HepG2 (cell line): ENCODE data around the gene JAKMIP2. TPM values are rescaled to one million over a fixed set of nuclear protein-coding genes. Genes with fewer than 3 reads are reported as not detected.

Experiments
- ATAC-seq: fragments of 200-7000 bp; cut with Tn5 transposase; 3 replicates; pipeline ENCODE4 v1.9.1; 2020; ENCODE audit warnings: mild to moderate bottlenecking, moderate library complexity
- BruUV-seq: library from RNA; stranded (reverse); fragments of 400-500 nt; replicated peaks from 2 replicates; lab custom pipeline; 2021; lab: Mats Ljungman, UMichigan
- CTCF ChIA-PET: fragments of 300-600 bp; formaldehyde crosslinking; extraction: SDS; loops from one replicate; lab custom pipeline; 2021; ENCODE audit warnings: low total read pairs, inconsistent platforms, low intra/inter-chr PET ratio; lab: Yijun Ruan, JAX
- POLR2A ChIA-PET: fragments of 350-600 bp; sonication (Branson Sonifier 250); formaldehyde crosslinking; loops from one replicate; lab custom pipeline; 2020; ENCODE audit warnings: antibody characterized with exemption, inconsistent platforms; lab: Yijun Ruan, JAX
- DNase-seq: peaks from one replicate; pipeline ENCODE4 v3.0.0-alpha.2; 2015; ENCODE audit warnings: low spot score
- FAIRE-seq: peaks from 3 replicates; lab custom pipeline; 2011; peaks lifted over from hg19 to GRCh38; lab: Jason Lieb, UNC
- H2AFZ ChIP-seq: one replicate; pipeline ENCODE4 v1.6.1; 2011; ENCODE audit warnings: low read length, inconsistent platforms
- H3K27ac ChIP-seq: fragments of 300-600 bp; 3 replicates; pipeline ENCODE4 v1.8.0; 2011; ENCODE audit warnings: mixed run types, mild to moderate bottlenecking, mixed read lengths, low read length, inconsistent platforms; ENCODE audit not compliant: insufficient read depth; ENCODE audit errors: extremely low read length
- H3K27me3 ChIP-seq, 2 experiments: fragments of 200-600 bp in 1 of 2; 2 replicates in 1 of 2; 3 replicates in 1 of 2; pipeline versions ENCODE4 v1.6.0 to v1.8.0; 2011; ENCODE audit warnings: low read length in 2 of 2, mild to moderate bottlenecking in 2 of 2, moderate library complexity in 2 of 2, inconsistent platforms in 1 of 2; ENCODE audit not compliant: insufficient read depth in 2 of 2, control insufficient read depth in 1 of 2
- H3K36me3 ChIP-seq, 2 experiments: fragments of 200-600 bp in 1 of 2; replicated peaks in 1 of 2; 2 replicates in 1 of 2; 3 replicates in 1 of 2; pipeline versions ENCODE4 v1.5.1 to v1.8.0; 2011; ENCODE audit warnings: low read length in 2 of 2, inconsistent platforms in 1 of 2; ENCODE audit not compliant: insufficient read depth in 2 of 2, control insufficient read depth in 1 of 2
- H3K4me1 ChIP-seq: 2 replicates; pipeline ENCODE4 v1.5.1; 2012; ENCODE audit warnings: low read length, inconsistent platforms; ENCODE audit not compliant: insufficient read depth
- H3K4me2 ChIP-seq: 2 replicates; pipeline ENCODE4 v1.6.0; 2011; ENCODE audit warnings: low read depth, low read length, inconsistent platforms
- H3K4me3 ChIP-seq, 3 experiments: fragments of 200-600 bp in 1 of 3; sonication (generic), shearing (Covaris generic) in 1 of 3; replicated peaks in 1 of 3; 2 replicates each; pipeline ENCODE4 v1.5.1; 2011 to 2016; ENCODE audit warnings: low read length in 3 of 3, inconsistent platforms in 2 of 3, low read depth in 2 of 3, mild to moderate bottlenecking in 2 of 3, control low read depth in 1 of 3, mixed read lengths in 1 of 3; ENCODE audit not compliant: insufficient read depth in 1 of 3
- H3K79me2 ChIP-seq: one replicate; pipeline ENCODE4 v1.6.1; 2011; ENCODE audit warnings: low read length, inconsistent platforms; ENCODE audit not compliant: insufficient read depth
- H3K9ac ChIP-seq: 2 replicates; pipeline ENCODE4 v1.6.0; 2011; ENCODE audit warnings: mild to moderate bottlenecking, low read depth, low read length, inconsistent platforms; ENCODE audit not compliant: insufficient read depth
- H3K9me3 ChIP-seq: 2 replicates; pipeline ENCODE4 v1.5.1; 2012; ENCODE audit warnings: mild to moderate bottlenecking, low read length
- H4K20me1 ChIP-seq: 2 replicates; pipeline ENCODE4 v1.6.0; 2011; ENCODE audit warnings: inconsistent platforms, mild to moderate bottlenecking, low read length, moderate library complexity; ENCODE audit not compliant: insufficient read depth
- BCL6 ChIP-seq: IDR thresholded peaks from 2 replicates; pipeline ENCODE4 v1.6.1; 2016; ENCODE audit warnings: missing genetic modification reagents, missing compliant biosample characterization
- EP300 ChIP-seq, 3 experiments: sonication (generic) in 1 of 3; formaldehyde crosslinking in 1 of 3; IDR thresholded peaks; 2 replicates each; pipeline versions ENCODE4 v1.5.1 to v1.6.1; 2011 to 2020; ENCODE audit warnings: low read depth in 2 of 3, low read length in 2 of 3, borderline replicate concordance in 1 of 3, improper control_type of control experiment in 1 of 3, mild to moderate bottlenecking in 1 of 3, missing genetic modification reagents in 1 of 3, moderate library complexity in 1 of 3
- FLYWCH1 ChIP-seq: sonication (generic); formaldehyde crosslinking; IDR thresholded peaks from 2 replicates; pipeline ENCODE4 v1.8.1; 2023; ENCODE audit warnings: mild to moderate bottlenecking, missing genetic modification reagents
- GABPB1 ChIP-seq: IDR thresholded peaks from 2 replicates; pipeline ENCODE4 v1.6.1; 2016; ENCODE audit warnings: mild to moderate bottlenecking, missing genetic modification reagents, moderate library complexity, missing compliant biosample characterization
- NR2F2 ChIP-seq: IDR thresholded peaks from 2 replicates; pipeline ENCODE4 v1.6.1; 2012; ENCODE audit warnings: low read depth, inconsistent platforms, borderline replicate concordance
- SMARCC2 ChIP-seq: fragments of 450-650 bp; IDR thresholded peaks from 2 replicates; pipeline ENCODE4 v1.6.1; 2017; ENCODE audit warnings: antibody characterized with exemption, mild to moderate bottlenecking
- SOX13 ChIP-seq, 3 experiments: fragments of 450-650 bp in 1 of 3; sonication (generic) in 1 of 3; formaldehyde crosslinking in 1 of 3; IDR thresholded peaks in 2 of 3; conservative IDR thresholded peaks in 1 of 3; 2 replicates each; pipeline versions ENCODE4 v1.5.0 to v1.6.1; 2016 to 2020; ENCODE audit warnings: antibody characterized with exemption in 1 of 3, mild to moderate bottlenecking in 1 of 3, missing compliant biosample characterization in 1 of 3, missing genetic modification reagents in 1 of 3, moderate library complexity in 1 of 3
- SPEN ChIP-seq: sonication (generic); formaldehyde crosslinking; IDR thresholded peaks from 2 replicates; pipeline ENCODE4 v1.5.1; 2020; ENCODE audit warnings: low read depth, mild to moderate bottlenecking, missing genetic modification reagents
- ZEB1 ChIP-seq: IDR thresholded peaks from 2 replicates; pipeline ENCODE4 v1.6.1; 2012; ENCODE audit warnings: mild to moderate bottlenecking, low read depth, inconsistent platforms; ENCODE audit not compliant: insufficient replicate concordance
- ZNF101 ChIP-seq: sonication (generic); formaldehyde crosslinking; IDR thresholded peaks from 2 replicates; pipeline ENCODE4 v1.4.0; 2020; ENCODE audit warnings: mild to moderate bottlenecking, low read depth, missing genetic modification reagents, borderline replicate concordance
- ZNF629 ChIP-seq: sonication (generic); formaldehyde crosslinking; conservative IDR thresholded peaks from 2 replicates; pipeline ENCODE4 v1.5.0; 2020; ENCODE audit warnings: missing genetic modification reagents
- ZNF746 ChIP-seq: sonication (generic); formaldehyde crosslinking; IDR thresholded peaks from 2 replicates; pipeline ENCODE4 v1.8.0; 2022; ENCODE audit warnings: mild to moderate bottlenecking, missing genetic modification reagents
- ZNF850 ChIP-seq: sonication (generic); formaldehyde crosslinking; conservative IDR thresholded peaks from 2 replicates; pipeline ENCODE4 v1.9.0; 2021; ENCODE audit warnings: mild to moderate bottlenecking, missing genetic modification reagents
- WGBS: methylation state at CpG from one replicate; pipeline ENCODE4 v1.1.6; 2017; ENCODE audit warnings: low lambda C conversion rate; 5-methylcytosine and 5-hydroxymethylcytosine counted together
- in situ Hi-C: cut with HindIII; loops from 2 replicates; pipeline ENCODE4 v1.10.0; 2017; ENCODE audit warnings: low pct_unique_long_range_greater_than_20kb; ENCODE audit not compliant: extremely low pct_ligation_motif_present
- intact Hi-C: fragments of 100-400 bp; cut with micrococcal nuclease; formaldehyde crosslinking; loops from one replicate; pipeline ENCODE4 v1.10.0; 2022; ENCODE audit not compliant: unreplicated experiment
- polyA plus RNA-seq, 8 experiments: library from polyadenylated mRNA; depleted of rRNA in 3 of 8; stranded (reverse) in 7 of 8; unstranded in 1 of 8; fragments of >200 nt; fragmentation: Illumina TruSeq in 4 of 8; extraction: Trizol in 4 of 8; gene quantifications; 2 replicates each; pipeline versions ENCODE4 v1.2.1 to v1.2.3, GENCODE V29; 2011 to 2016; ENCODE audit warnings: low read depth in 4 of 8, missing spikeins in 1 of 8, mixed read lengths in 1 of 8; ENCODE audit not compliant: insufficient read depth in 1 of 8
- total RNA-seq, 5 experiments: library from RNA; depleted of rRNA; stranded (reverse); fragments of >200 nt; fragmentation: Illumina TruSeq; extraction: Trizol; gene quantifications; 2 replicates each; pipeline ENCODE4 v1.2.3, GENCODE V29; 2016; ENCODE audit warnings: low read depth in 1 of 5

Gene JAKMIP2
- total and polyA plus RNA-seq, 2 of the 13 experiments (the other 11 are each of a cell fraction or from before 2014, with no cell fraction given) = 0.04 to 2.1 TPM

DNA sequence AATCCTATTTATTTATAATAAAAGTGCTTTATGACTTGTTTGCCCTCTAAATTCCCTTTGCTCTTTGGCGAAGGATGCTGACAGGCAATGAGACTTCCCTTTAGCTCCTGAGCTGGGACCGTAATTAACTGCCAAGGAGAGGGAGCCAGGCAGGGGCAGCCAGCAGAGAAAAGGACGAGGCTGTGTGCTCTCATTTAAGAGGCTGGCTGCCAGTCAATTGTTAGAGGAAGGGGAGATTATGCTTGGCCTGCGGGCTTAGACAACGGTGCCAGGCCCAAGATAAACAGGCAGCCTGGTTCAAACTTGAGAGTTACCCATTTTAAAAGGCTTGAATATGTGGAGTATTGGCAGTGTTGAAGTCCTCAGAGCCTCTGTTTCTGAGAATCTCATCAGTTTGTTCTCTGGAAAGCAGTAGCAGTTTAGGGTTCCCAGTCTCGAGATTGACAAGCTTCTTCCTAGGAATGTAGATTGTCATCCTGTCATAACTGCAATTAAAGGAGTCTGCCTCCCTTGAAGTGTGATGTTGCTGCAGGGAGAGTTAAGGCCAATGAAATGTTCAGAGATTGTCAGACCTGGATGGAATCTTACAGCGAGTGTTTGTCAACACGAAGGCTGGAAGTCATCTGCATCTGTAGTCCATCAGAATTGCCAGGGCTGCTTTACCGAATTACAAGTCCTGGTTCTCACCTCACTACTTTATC lies 113.2 kb downstream of the JAKMIP2 start (continued):
- TF ChIP-seq ZNF101 = no peak
- TF ChIP-seq SMARCC2 = no peak
- TF ChIP-seq ZNF746 (CRISPR knock-in tag) = no peak
- no peak for TF ChIP-seq GABPB1 (CRISPR knock-in tag)
- TF ChIP-seq ZEB1 = no peak

GRCh38 chr5:147668385-147668784 lies 114.1 kb downstream of the JAKMIP2 start:
- TF ChIP-seq SPEN (no peak), ZNF629 (CRISPR knock-in tag) (0 out of 2 replicates have a peak, but pooled peaks have one; percentile 25)
- H3K36me3 ChIP-seq = no peaks in the 10 kb centered on the region
- POLR2A ChIA-PET = no interaction called here
- no peak for DNase-seq
- BruUV-seq = no TSS peak
- H3K9me3 ChIP-seq = no peaks in the 10 kb centered on the region
- H4K20me1 ChIP-seq = no peaks in the 10 kb centered on the region
- no peaks in the 10 kb centered on the region for H3K27me3 ChIP-seq
- H3K4me1 ChIP-seq = peaks cover 34% of the 10 kb centered on the region
- CTCF ChIA-PET = no interaction called here
- no peak overlapping the region for H3K4me3 ChIP-seq
- 61% methylated on average over 2 of the region's 2 CpGs for WGBS
- no peak overlapping the region for H3K9ac ChIP-seq
- no peak for FAIRE-seq
- no peak overlapping the region for H3K4me2 ChIP-seq
- in situ Hi-C loops (no loop called here), intact Hi-C loops (no loop called here)
- H3K27ac ChIP-seq = no peak overlapping the region
- no peaks in the 10 kb centered on the region for H3K79me2 ChIP-seq
- ATAC-seq = no peak
- H2AFZ ChIP-seq = no peak overlapping the region

GRCh38 chr5:147667363-147667762 lies 115.2 kb downstream of the JAKMIP2 start:
- no peak overlapping the region for H3K27ac ChIP-seq
- H4K20me1 ChIP-seq = no peaks in the 10 kb centered on the region
- BruUV-seq = no TSS peak
- ATAC-seq (no peak), DNase-seq (no peak), FAIRE-seq (no peak)
- H3K36me3 ChIP-seq = no peaks in the 10 kb centered on the region
- WGBS = 23% methylated on average over 1 of the region's 1 CpG
- no peak overlapping the region; the same call in 1 of the 2 replicates for H3K4me2 ChIP-seq
- no peak overlapping the region for H3K9ac ChIP-seq
- H3K27me3 ChIP-seq = no peaks in the 10 kb centered on the region
- CTCF ChIA-PET = no interaction called here
- H3K79me2 ChIP-seq = no peaks in the 10 kb centered on the region
- peaks cover 34% of the 10 kb centered on the region for H3K4me1 ChIP-seq
- intact Hi-C loops (loop anchor here (2.0 kb wide), 1 partner anchor 19 kb away; no protein-coding TSS in a partner anchor), in situ Hi-C loops (no loop called here)
- POLR2A ChIA-PET = no interaction called here
- H3K9me3 ChIP-seq = no peaks in the 10 kb centered on the region
- H3K4me3 ChIP-seq = no peak overlapping the region
- no peak overlapping the region for H2AFZ ChIP-seq
- TF ChIP-seq NR2F2 (peak; percentile 77), SOX13 (IDR thresholded peaks at IDR 0.05) (no peak), SOX13 (CRISPR knock-in tag; conservative IDR thresholded peaks at IDR 0.05 in 1 of 2, IDR thresholded peaks at IDR 0.05 in 1 of 2) (peak in 1 of 2 experiments; percentile 45; a peak in 2 of 4 replicates), EP300 (IDR thresholded peaks at IDR 0.05; ENCODE audit: low read depth in 2 of 2, low read length in 2 of 2) (peak in 1 of 2 experiments; percentile 28; a peak in 1 of 4 replicates), EP300 (CRISPR knock-in tag; IDR thresholded peaks at IDR 0.05; ENCODE audit: borderline replicate concordance) (no peak), BCL6 (CRISPR knock-in tag) (peak; percentile 92), ZNF850 (no peak), FLYWCH1 (no peak)
